Fibroblast of the aortic adventitia (primary cell): ENCODE data around the gene SPDYE18. TPM values are rescaled to one million over a fixed set of nuclear protein-coding genes. Genes with fewer than 3 reads are reported as not detected.
"Not testable (repeated sequence)": the region's sequence is repeated elsewhere in the genome, so short reads cannot be mapped to it uniquely, and the experiment has no call there.

Experiments used
- DNase-seq: peaks from one replicate; pipeline ENCODE4 v3.0.0-alpha.2; 2010; ENCODE audit warnings: low read depth
- H3K4me3 ChIP-seq: 2 replicates; pipeline ENCODE4 v1.5.1; 2011; ENCODE audit warnings: low read depth, mild to moderate bottlenecking, control low read depth, low read length, moderate library complexity
- total RNA-seq: library from RNA; depleted of rRNA; stranded (reverse); fragments of >200 nt; gene quantifications from 2 replicates; pipeline ENCODE4 v1.2.3, GENCODE V29; 2012; ENCODE audit warnings: low replicate concordance

Gene SPDYE18, protein sequence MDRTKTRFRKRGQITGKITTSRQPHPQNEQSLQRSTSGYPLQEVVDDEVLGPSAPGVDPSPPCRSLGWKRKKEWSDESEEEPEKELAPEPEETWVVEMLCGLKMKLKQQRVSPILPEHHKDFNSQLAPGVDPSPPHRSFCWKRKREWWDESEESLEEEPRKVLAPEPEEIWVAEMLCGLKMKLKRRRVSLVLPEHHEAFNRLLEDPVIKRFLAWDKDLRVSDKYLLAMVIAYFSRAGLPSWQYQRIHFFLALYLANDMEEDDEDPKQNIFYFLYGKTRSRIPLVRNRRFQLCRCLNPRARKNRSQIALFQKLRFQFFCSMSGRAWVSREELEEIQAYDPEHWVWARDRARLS
- not detected in 2 replicates for total RNA-seq

DNA sequence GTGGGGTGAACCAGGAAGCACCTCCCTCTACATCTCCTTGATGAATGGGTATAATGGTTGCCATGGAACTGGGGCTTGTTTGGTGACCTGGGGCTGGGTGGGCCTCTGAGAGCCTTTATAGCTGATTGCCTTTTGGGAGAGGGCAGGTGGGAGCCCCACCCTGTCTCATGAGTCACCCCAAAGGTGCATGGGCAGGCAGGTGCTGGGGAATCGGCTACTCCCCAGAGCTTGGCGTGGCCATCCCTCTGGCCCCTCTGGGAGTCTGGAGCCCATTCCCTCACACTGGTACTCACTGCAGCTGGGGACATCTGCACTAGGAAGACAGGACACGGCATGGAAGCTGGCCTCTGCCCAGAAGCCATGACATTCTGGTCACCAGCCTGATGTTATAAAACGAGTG, at the start of gene SPDYE18:
Gene SPDYE18 (minus strand): TSS at position 2 of the 400 bp plus-strand sequence. CDS start 2,046 bp downstream, outside the sequence.
- not testable (repeated sequence) for H3K4me3 ChIP-seq

DNA sequence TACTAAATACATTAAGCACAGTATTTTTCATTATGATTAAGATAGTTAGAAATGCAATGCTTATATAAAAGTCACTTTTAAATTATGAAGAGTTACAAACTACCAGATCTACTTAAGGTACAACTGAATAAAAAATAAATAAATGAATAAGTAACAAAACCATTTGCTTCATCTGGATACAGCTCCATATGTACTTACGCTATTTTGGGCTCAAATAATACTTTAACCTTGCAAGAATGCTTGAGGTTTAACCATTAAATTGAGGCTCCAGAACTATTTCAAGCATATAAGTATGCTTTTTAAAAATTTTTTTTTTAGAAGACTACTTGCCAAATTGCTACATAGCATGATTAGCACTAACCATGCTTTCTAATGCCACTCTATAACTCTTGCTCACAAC, 46.0 kb upstream of the SPDYE18 start:
- not testable (repeated sequence) for DNase-seq, H3K4me3 ChIP-seq

More for the DNA sequence above, at the start of gene SPDYE18:
- DNase-seq = not testable (repeated sequence)

DNA sequence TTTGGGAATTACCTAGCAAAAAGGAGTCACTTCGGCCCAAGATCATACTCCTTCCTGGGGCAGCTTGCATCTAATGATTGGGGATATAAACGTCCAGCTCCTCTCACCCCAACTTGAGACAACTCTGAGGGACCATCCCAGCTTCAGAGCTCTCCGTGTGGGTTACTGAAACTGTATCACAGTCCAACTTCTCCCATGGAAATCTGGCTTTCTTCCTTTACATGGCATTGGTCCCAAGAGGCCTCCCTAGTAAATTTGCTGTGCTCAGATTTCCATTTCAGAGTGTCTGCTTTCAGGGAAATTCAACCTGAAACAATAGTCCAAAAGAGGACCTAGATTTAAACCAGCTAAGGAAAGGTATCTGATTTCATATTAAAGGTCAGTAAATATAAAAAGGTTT, 45.3 kb upstream of the SPDYE18 start:
- DNase-seq = not testable (repeated sequence)

DNA sequence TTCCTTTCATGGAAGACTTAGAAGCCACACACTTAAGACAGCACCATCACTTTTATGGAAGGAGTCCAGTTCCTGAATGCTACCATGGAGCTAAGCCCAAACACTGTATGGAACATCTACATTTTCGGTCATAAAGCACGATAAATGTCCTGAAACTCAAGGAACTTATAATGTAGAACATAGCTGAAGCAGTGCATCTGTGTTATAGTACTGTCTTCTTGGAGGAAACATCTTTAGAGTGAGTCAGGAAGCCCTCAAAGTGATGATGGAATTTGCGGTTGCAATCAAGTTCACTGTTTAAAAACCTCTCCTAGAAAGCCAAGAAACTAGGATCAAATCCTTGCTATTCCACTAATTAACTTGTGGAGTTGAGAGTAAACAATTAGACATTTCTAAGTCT, 43.5 kb upstream of the SPDYE18 start:
- not testable (repeated sequence) for H3K4me3 ChIP-seq, DNase-seq

More for the DNA sequence above, 45.3 kb upstream of the SPDYE18 start:
- not testable (repeated sequence) for H3K4me3 ChIP-seq

DNA sequence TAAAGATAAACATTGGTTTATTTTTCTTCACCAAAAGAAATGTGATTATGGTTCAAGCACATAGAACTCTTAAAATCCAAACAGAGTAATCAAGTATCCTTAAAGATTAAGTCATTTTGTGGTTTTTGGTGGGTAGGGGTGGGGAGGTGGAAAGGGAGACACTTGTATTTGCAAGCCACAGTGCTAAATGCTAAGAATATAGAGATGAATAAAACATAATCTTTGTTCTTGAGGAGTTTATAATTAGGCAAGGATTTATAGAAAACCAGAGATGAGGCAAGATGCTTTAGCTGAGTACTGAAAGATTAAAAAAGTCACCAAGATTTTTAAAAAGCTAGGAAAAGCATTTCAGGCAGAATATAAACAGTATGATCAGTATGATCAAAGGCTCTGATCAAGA, 40.3 kb upstream of the SPDYE18 start:
- DNase-seq, H3K4me3 ChIP-seq: not testable (repeated sequence)

DNA sequence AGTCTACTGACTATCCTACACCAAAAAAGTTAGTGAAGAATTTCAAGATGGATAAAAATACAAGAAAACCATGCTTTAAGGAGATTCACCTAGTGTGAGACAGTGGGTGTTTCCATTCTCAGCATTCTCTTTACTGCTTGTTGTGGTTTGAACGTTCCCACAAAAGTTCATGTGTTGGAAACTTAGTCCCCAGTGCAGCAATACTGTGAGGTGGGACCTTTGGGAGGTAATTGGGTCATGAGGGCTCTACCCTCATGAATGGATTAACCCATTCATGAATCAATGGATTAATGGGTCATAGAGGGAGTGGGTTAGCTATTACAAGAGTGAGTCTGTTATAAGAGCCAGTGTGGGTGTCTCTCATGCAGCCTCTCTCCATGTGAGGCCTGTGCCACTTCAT, 38.8 kb upstream of the SPDYE18 start:
- not testable (repeated sequence) for H3K4me3 ChIP-seq, DNase-seq

DNA sequence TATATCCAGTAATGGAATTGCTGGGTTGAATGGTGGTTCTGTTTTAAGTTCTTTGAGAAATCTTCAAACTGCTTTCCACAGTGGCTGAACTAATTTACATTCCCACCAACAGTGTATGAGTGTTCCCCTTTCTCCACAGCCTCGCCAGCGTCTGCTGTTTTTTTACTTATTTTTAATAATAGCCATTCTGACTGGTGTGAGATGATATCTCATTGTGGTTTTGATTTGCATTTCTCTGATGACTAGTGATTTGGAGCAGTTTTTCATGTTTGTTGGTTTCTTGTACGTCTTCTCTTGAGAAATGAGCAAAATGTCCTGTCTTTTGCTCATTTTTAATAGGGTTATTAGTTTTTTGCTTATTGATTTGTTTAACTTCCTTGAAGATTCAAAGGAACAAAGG, 38.1 kb upstream of the SPDYE18 start:
- not testable (repeated sequence) for DNase-seq, H3K4me3 ChIP-seq

DNA sequence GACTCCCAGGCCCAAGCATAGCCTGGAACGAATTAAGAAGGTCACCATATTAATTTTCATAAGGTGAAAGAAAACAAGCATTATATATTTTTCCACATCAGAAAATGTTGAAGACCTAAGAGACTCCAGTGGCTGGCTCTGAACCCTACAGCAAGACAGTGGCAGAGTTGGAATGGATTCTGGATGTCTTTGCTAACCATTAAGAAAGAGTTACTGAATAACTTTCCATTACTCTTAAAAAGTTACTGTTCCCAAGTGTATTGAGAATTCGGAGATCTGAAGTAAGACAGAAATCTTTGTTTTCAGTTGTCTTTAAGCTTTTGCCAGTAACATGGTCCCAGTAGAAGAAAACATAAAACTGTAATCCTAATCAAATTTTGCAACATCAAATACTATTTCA, 29.9 kb upstream of the SPDYE18 start:
- H3K4me3 ChIP-seq, DNase-seq: not testable (repeated sequence)

DNA sequence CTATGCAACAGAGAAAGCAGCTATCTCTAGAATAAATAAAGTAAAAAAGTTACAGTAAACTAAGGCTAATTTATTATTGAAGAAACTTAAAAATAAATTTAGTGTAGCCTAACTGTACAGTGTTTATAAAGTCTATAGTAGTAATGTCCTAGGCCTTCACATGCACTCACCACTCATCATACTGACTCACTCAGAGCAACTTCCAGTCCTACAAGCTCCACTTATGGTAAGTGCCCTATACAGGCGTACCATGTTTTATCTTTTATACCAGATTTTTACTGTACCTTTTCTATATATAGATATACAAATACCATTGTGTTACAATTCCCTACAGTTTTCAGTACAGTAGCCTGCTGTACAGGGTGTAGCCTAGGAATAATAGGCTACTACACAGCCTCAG, 19.8 kb upstream of the SPDYE18 start:
- not testable (repeated sequence) for H3K4me3 ChIP-seq, DNase-seq

DNA sequence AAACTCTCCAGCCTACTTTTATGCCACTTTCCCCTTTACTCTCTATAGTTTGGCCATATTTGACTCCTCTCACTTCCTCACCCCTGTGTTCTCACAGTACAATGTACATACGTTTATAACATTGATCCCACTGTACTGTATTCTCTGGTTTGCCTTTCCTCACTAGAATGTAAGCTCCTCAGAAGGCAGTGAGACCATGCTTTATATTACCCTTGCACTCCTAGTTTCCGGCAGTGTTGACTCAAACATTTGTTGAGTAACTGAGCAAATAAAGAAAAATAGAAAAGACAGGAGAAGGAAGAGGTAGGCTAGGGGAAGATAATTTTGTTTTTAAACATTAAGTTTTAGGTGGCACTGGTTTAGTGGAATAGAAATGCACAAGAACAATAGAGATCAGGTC, 17.9 kb upstream of the SPDYE18 start:
- not testable (repeated sequence) for H3K4me3 ChIP-seq, DNase-seq

DNA sequence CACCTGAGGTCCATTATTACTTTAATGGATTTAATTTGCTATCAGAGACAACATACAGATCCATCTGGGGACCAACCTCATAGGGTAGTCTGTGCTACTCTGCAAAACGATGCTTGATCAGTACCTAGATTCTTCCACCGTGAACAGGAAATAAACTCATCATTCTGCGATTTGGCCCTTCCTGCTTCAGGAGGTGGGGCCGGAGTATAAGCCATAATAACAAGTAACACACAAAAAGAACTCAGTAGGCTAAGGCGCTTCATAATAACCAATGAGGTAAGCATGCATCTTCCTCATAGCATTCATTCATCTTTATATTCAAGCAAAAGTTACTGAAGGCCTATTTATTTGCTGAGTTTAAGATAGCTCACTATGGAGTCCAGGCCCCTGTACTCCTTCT, 17.3 kb upstream of the SPDYE18 start:
- H3K4me3 ChIP-seq, DNase-seq: not testable (repeated sequence)

DNA sequence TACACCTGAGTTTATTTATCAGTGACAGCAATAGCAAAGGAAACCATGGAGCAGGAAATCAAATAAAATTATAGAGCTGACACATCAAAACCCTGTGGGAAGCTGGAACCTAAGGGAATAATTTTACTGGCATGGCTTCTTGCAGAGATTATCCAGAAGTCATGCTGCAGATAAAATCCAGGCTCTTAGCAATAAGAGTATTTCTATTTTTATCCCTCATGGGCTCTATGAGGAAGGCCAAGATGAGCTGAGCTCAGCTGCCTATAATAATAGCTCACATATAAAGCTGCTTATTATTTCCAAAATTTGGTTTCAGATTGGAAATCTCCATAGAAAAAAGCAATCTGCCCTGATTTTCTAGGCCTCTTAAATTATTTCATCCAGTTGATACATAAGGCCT, 16.8 kb upstream of the SPDYE18 start:
- H3K4me3 ChIP-seq = not testable (repeated sequence)
- DNase-seq = peak; percentile 35

DNA sequence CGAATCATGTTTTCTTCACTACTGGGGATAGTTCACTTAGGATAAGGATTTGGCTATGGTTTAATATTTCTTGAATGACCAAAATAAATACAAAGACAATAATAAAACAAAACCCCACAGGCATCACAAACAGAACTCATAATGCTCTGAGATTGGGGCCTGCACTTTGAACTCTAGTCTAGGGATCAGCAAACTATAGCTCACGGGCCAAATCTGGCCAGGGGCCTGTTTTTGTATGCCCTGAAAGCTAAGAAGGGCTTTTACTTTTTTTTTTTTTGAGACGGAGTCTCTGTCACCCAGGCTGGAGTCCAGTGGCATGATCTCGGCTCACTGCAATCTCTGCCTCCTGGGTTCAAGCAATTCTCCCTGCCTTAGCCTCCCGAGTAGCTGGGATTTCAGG, 14.7 kb upstream of the SPDYE18 start:
- H3K4me3 ChIP-seq, DNase-seq: not testable (repeated sequence)

DNA sequence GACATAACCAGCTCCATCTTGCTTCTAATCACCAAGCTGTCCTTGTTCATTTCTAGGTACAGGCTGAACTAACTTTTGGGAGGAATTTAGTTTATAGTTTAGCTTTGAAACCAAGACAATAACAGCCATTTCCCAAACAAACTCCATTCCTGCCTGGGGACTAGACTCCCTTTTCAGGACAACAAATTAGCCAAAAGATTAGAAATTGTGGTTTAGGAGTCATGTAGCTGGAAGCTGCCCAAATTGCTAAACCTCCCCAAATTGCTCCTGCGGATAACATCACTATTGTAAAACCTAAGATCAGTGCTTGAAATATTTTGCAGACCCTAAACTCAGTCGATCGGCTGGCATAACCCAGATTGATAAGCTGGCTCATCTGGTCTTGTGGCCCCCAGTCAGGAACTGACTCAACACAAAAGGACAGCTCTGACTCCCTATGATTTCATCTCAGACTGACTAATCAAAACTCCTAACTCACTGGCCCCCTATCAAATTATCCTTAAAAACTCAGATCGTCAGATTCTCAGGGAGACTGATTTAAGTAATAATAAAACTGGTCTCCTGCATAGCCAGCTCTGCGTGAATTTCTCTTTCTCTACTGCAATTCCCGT, 12.5 kb upstream of the SPDYE18 start:
- H3K4me3 ChIP-seq = not testable (repeated sequence)
- DNase-seq = peak; percentile 32

DNA sequence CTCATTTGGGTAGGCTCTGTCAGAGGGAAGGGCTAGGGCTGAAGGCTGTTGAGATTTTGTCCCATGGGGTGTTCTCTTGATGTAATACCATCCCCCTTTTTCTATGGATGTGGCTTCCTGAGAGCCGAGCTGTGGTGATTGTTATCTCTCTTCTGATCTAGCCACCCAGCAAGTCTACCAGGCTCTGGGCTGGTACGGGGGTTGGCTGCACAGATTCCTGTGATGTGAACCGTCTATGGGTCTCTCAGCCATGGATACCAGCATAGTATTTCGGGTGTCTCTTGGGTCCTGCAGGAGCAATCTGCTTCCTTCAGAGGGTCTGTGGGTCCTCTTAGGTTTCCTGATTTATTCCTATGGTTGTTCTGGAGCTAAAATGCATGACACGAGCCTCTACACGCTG, 8.8 kb upstream of the SPDYE18 start:
- not testable (repeated sequence) for DNase-seq, H3K4me3 ChIP-seq

DNA sequence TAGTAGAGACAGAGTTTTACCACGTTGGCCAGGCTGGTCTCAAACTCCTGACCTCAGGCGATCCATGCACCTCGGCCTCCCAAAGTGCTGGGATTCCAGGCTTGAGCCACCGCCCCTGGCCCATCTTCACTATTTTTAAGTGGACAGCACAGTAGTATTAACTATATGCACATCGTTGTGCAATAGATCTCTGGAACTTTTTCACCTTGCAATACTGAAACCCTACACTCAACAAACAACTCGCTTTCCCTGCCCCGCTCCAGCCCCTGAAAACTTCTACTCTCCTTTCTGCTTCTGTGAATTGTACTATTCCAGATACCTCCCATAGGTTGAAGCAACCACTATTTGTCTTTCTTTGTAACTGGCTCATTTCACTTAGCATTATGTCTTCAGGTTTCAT, 3.5 kb upstream of the SPDYE18 start:
- not testable (repeated sequence) for H3K4me3 ChIP-seq, DNase-seq

DNA sequence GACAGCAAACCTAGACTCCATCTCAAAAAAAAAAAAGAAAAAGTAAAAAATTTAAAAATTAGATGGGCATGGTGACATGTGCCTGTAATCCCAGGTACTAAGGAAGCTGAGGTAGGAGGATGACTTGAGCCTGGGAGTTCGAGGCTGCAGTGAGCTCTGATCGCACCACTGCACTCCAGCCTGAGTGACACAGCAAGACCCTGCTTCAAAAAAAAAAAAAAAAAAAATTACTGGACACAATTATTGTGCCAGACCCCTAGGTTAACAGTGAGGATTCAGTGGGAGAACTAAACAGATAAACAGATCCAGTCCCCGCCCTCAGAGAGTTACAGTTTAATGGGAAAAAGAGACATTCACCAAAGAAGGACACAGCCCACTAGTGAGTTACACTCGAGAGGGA, 1.4 kb upstream of the SPDYE18 start:
- not testable (repeated sequence) for DNase-seq, H3K4me3 ChIP-seq

DNA sequence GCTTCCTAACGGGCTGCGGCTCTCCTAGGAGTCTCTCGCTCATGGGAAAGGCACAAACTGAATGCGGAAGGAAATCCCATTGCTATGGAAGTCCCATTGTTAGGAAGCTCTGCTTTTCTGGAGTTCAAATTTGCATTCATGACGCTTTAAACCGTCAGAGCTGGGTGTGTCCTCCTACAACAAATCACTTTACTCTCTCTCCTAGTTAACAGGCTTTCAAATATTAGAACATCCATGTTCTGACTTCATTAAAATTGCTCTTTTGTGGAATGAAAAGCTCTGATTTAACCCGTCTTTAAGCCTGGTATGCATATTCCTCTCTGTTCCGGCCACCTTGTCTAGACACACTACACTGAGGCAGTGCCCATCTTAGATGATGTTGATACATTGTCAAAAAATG, 30.1 kb downstream of the SPDYE18 start, which contains the start of gene SPDYE17:
Gene SPDYE17 (minus strand): TSS at position 101 of the 400 bp plus-strand sequence. CDS start 1,791 bp downstream, outside the sequence.
- H3K4me3 ChIP-seq, DNase-seq: not testable (repeated sequence)

DNA sequence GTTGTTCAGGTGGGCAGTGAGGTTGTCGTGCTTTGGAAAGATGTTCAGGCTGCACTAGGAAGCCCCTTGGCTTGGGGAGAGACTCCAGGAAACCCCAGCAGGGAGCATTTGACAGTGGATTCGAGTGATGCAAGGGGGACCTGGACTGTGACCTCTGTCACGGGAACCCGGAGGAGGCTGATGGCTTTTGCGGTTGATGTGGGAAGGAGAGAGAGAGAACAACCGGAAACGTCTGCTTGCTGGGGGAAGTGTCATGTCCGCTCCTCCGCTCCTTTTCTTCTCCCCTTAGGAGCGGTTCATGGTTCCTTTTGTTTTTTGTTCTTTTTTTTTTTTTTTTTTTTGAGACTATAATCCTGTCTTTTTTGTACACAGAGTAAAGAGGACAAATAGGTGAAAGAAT, 36.0 kb downstream of the SPDYE18 start:
- not testable (repeated sequence) for DNase-seq, H3K4me3 ChIP-seq
